ENCODE data around the gene ARSB. TPM values are rescaled to one million over a fixed set of nuclear protein-coding genes. Genes with fewer than 3 reads are reported as not detected.

Gene ARSB
- total and polyA plus RNA-seq, 12 donors: 1.7 to 21.4 (median 14.1) TPM

DNA sequence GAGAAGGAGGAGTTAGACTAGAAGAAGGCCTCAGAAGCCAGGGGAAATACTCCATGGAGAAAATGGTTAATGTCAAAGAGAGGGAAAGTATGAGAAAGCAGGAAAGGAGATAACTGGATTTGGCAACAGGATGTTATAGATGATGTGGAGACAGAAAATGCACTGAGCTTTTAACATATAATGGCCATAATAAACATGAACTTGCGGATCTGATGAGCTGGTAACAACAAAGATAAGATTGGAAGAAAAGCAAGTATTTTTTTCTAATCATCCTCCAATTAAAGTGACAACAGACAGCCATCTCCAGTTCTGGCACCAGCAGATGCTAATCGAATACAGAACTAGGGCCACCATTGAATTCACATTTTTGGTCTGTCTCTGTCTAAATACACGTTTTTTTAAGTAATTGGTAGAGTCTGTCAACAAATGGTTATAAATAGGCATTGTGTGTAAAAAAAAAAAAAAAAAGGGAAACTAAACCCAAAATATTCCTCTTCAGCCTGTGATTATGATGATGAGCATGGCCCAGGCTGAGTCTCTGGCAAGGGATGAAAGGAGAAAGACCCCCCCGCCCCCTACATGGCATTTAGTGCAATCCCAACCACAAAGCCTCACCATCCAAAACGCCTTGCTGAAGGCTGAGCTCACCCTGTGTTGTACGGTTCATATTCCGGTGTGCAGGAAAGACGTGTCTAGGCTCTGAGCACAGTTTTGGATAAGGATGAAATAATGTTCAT, 187.0 kb downstream of the ARSB start:
- intact Hi-C loops (cut with DNase I): no loop called here
- no peaks in the 10 kb centered on the region for H3K36me3 ChIP-seq
- H3K27ac ChIP-seq: peak overlapping the region in 2 of 10 donors; percentile 3 to 34
- ATAC-seq (peak in 1 of 8 donors; percentile 17), DNase-seq (no peak)
- no peak overlapping the region for H3K4me3 ChIP-seq
- H3K4me1 ChIP-seq: peaks cover 0 to 24% (median 0%) of the 10 kb centered on the region in 9 donors
- H3K27me3 ChIP-seq: no peaks in the 10 kb centered on the region
- 73 to 81% methylated on average over 8 of the region's 8 CpGs for WGBS, 2 donors
- no peaks in the 10 kb centered on the region for H3K9me3 ChIP-seq
- TF ChIP-seq, protein P1, sequence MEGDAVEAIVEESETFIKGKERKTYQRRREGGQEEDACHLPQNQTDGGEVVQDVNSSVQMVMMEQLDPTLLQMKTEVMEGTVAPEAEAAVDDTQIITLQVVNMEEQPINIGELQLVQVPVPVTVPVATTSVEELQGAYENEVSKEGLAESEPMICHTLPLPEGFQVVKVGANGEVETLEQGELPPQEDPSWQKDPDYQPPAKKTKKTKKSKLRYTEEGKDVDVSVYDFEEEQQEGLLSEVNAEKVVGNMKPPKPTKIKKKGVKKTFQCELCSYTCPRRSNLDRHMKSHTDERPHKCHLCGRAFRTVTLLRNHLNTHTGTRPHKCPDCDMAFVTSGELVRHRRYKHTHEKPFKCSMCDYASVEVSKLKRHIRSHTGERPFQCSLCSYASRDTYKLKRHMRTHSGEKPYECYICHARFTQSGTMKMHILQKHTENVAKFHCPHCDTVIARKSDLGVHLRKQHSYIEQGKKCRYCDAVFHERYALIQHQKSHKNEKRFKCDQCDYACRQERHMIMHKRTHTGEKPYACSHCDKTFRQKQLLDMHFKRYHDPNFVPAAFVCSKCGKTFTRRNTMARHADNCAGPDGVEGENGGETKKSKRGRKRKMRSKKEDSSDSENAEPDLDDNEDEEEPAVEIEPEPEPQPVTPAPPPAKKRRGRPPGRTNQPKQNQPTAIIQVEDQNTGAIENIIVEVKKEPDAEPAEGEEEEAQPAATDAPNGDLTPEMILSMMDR (IDR thresholded peaks at IDR 0.05): no peak

DNA sequence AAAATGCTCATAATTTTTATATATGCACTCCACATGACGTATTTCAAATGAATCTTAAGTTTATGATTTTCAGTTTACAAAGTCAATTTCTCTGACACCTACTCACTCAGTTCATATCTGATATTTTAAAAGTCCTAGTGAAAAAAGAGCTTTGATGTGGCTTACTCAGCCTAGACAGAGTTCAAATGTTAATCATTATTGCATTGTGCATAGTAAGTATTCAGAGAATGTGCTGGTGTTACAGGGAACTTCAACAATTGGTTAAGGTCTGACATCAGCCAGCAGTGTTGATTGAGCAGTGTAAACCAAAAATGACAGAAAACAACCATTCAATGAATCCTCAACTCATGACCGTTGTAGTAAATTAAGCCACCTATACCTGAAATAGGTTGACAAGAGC, 189.4 kb downstream of the ARSB start:
- Histone ChIP-seq H3K36me3 (no peaks in the 10 kb centered on the region), H3K4me1 (peaks cover 0 to 21% (median 0%) of the 10 kb centered on the region in 9 donors), H3K27me3 (no peaks in the 10 kb centered on the region), H3K9me3 (no peaks in the 10 kb centered on the region), H3K27ac (no peak overlapping the region), H3K4me3 (no peak overlapping the region)
- 96 to 97% methylated on average over 2 of the region's 2 CpGs for WGBS, 2 donors
- DNase-seq: no peak
- intact Hi-C loops (cut with DNase I): no loop called here
- TF ChIP-seq, protein P1 (IDR thresholded peaks at IDR 0.05): no peak
- ATAC-seq: no peak

DNA sequence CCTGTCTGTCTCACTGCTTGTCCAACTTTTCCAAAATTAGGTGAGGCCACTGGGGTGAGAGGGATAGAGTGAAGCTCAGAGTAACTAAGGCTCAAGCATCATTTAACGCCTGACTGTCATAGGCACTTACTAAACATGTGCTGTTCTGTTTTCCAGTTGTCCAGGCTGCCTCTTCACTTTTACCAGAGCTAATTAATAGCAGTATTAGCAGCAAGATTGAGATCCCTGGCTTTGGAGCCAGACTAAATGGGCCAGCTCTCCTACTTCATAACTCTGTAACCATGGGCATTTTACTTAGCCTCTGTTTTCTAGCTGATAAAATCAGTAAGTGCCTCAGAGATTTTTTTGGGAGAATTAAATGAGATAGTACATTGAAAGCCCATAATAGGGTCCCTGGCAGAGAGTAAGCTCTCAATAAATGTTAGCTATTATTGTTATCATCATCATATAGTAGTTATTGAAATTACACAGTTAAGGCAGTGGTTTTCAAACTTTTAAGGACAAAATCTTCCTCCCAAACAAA, 190.4 kb downstream of the ARSB start:
- Histone ChIP-seq H3K36me3 (no peaks in the 10 kb centered on the region), H3K4me1 (peaks cover 0 to 19% (median 0%) of the 10 kb centered on the region in 9 donors), H3K27ac (no peak overlapping the region), H3K9me3 (no peaks in the 10 kb centered on the region), H3K27me3 (no peaks in the 10 kb centered on the region), H3K4me3 (no peak overlapping the region)
- ATAC-seq: no peak
- DNase-seq: no peak
- TF ChIP-seq, protein P1 (IDR thresholded peaks at IDR 0.05): no peak
- intact Hi-C loops (cut with DNase I): no loop called here
- WGBS, 2 donors: 88 to 89% methylated on average over 1 of the region's 1 CpG

DNA sequence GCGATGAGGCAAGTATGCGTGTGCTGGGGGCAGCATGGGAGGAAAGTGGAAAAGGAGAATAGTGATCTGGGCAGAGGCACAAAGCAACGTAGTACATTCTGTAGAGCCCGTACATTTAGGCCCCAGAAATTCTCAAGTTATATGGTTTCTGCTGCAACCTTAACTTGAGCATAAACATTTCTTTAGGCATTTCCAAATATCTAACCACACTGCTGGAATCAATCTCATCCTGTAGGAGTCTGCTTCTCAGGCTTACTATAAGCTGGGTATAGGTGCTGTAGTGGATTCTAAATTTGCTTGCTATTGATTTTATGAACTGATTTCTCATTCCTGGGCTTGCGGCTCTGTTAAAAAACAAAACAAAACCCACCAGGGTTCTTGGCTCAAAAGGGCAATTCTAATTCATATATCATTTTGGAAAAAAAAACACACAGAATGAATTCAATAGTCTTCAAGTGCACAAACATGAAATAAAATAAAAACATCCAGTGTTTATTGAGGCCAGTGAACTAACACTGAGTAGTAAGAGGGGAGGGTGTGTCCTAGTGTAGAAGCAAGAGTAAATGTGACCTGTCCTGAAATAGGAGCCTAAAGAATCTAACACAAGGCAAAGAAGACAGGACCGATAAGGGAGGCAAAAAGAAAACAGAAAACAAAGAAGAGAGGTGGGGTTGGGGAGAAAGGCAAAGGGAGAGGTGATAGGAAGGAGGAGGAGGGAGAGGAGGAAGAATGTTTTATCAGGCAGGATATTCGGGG, 191.0 kb downstream of the ARSB start:
- 85 to 88% methylated on average over 7 of the region's 7 CpGs for WGBS, 2 donors
- H3K36me3 ChIP-seq: no peaks in the 10 kb centered on the region
- H3K9me3 ChIP-seq: no peaks in the 10 kb centered on the region
- intact Hi-C loops (cut with DNase I): no loop called here
- H3K4me1 ChIP-seq: peaks cover 0 to 13% (median 0%) of the 10 kb centered on the region in 9 donors
- DNase-seq (no peak), ATAC-seq (no peak)
- no peak overlapping the region for H3K4me3 ChIP-seq
- H3K27ac ChIP-seq: no peak overlapping the region
- TF ChIP-seq, protein P1 (IDR thresholded peaks at IDR 0.05): no peak
- H3K27me3 ChIP-seq: no peaks in the 10 kb centered on the region

Data from heart right ventricle (tissue), 16 donors.